HEK293T (cell line): ENCODE results near the gene DPPA4.
"Not testable (repeated sequence)": the region's sequence is repeated elsewhere in the genome, so short reads cannot be mapped to it uniquely, and the experiment has no call there.

ENCODE experiments used
- CTCF ChIA-PET: fragments of 350-600 bp; formaldehyde crosslinking; extraction: SDS; loops from one replicate; lab custom pipeline; 2021; ENCODE audit warnings: antibody characterized with exemption, inconsistent platforms; lab: Yijun Ruan, JAX
- POLR2A ChIA-PET: fragments of 350-600 bp; formaldehyde crosslinking; extraction: SDS; loops from one replicate; lab custom pipeline; 2020; ENCODE audit warnings: antibody characterized with exemption, inconsistent platforms; lab: Yijun Ruan, JAX
- DNase-seq: peaks from one replicate; pipeline ENCODE4 v3.0.0; 2012; ENCODE audit warnings: mixed read lengths; ENCODE audit errors: extremely low spot score
- ARNT ChIP-seq: fragments of 450-650 bp; IDR thresholded peaks from 2 replicates; pipeline ENCODE4 v1.6.1; 2017; ENCODE audit warnings: mild to moderate bottlenecking
- BHLHE40 ChIP-seq: fragments of 450-650 bp; IDR thresholded peaks from 2 replicates; pipeline ENCODE4 v1.6.1; 2016; ENCODE audit warnings: mild to moderate bottlenecking, moderate library complexity, borderline replicate concordance
- CTBP1 ChIP-seq: fragments of 450-650 bp; IDR thresholded peaks from 2 replicates; pipeline ENCODE4 v1.6.1; 2016; ENCODE audit warnings: borderline replicate concordance
- ELF4 ChIP-seq: fragments of 450-650 bp; IDR thresholded peaks from 2 replicates; pipeline ENCODE4 v1.6.1; 2017; ENCODE audit warnings: antibody characterized with exemption
- FOXA1 ChIP-seq: fragments of 450-650 bp; IDR thresholded peaks from 2 replicates; pipeline ENCODE4 v1.6.1; 2016; ENCODE audit warnings: mild to moderate bottlenecking
- FOXK2 ChIP-seq: fragments of 450-650 bp; IDR thresholded peaks from 2 replicates; pipeline ENCODE4 v1.6.1; 2016; ENCODE audit warnings: mild to moderate bottlenecking
- FOXM1 ChIP-seq: fragments of 450-650 bp; IDR thresholded peaks from 2 replicates; pipeline ENCODE4 v1.6.1; 2017; ENCODE audit warnings: mild to moderate bottlenecking, borderline replicate concordance
- HDGF ChIP-seq: fragments of 450-650 bp; IDR thresholded peaks from 2 replicates; pipeline ENCODE4 v1.6.1; 2017; ENCODE audit warnings: antibody characterized with exemption, borderline replicate concordance
- L3MBTL2 ChIP-seq: fragments of 450-650 bp; conservative IDR thresholded peaks from 2 replicates; pipeline ENCODE4 v1.6.1; 2016; ENCODE audit warnings: mild to moderate bottlenecking
- LEF1 ChIP-seq: fragments of 450-650 bp; IDR thresholded peaks from 2 replicates; pipeline ENCODE4 v1.6.1; 2017; ENCODE audit warnings: mild to moderate bottlenecking, borderline replicate concordance
- NFRKB ChIP-seq: fragments of 450-650 bp; IDR thresholded peaks from 2 replicates; pipeline ENCODE4 v1.6.1; 2016; ENCODE audit warnings: mild to moderate bottlenecking, moderate library complexity
- PKNOX1 ChIP-seq: fragments of 450-650 bp; IDR thresholded peaks from 2 replicates; pipeline ENCODE4 v1.6.1; 2016
- SP1 ChIP-seq: fragments of 450-650 bp; IDR thresholded peaks from 2 replicates; pipeline ENCODE4 v1.6.1; 2017
- SUZ12 ChIP-seq: fragments of 450-650 bp; IDR thresholded peaks from 2 replicates; pipeline ENCODE4 v1.6.1; 2016; ENCODE audit warnings: mild to moderate bottlenecking
- TARDBP ChIP-seq: fragments of 450-650 bp; IDR thresholded peaks from 2 replicates; pipeline ENCODE4 v1.6.1; 2016
- ZNF384 ChIP-seq: fragments of 450-650 bp; IDR thresholded peaks from 2 replicates; pipeline ENCODE4 v1.6.1; 2016

DPPA4 gene

GRCh38 chr3:109337393-109337792 lies at the start of gene DPPA4:
Gene DPPA4 (minus strand): TSS chr3:109337546. CDS start chr3:109337517, 29 bp downstream.
- DNase-seq = no peak
- CTCF ChIA-PET = interaction anchor here (0.7 kb wide), 1 partner anchor 130 kb away, joined by 3 read pairs; no protein-coding TSS in a partner anchor
- TF ChIP-seq FOXM1 (no peak), SUZ12 (no peak), HDGF (no peak), L3MBTL2 (no peak), LEF1 (no peak), PKNOX1 (no peak), CTBP1 (no peak), ELF4 (no peak), NFRKB (no peak), ZNF384 (no peak), BHLHE40 (no peak), ARNT (no peak), FOXK2 (no peak)
- POLR2A ChIA-PET = no interaction called here

- DNase-seq = no peak
- CTCF ChIA-PET = no interaction called here
- TF ChIP-seq FOXK2 (no peak), CTBP1 (no peak), SUZ12 (no peak), ZNF384 (no peak), BHLHE40 (no peak), L3MBTL2 (no peak), FOXM1 (no peak), SP1 (no peak), TARDBP (no peak), FOXA1 (no peak), ARNT (no peak), PKNOX1 (no peak), NFRKB (no peak), ELF4 (no peak), LEF1 (no peak), HDGF (no peak)
- POLR2A ChIA-PET = no interaction called here
Measured at GRCh38 chr3:109385442-109386318, 48.3 kb upstream of the DPPA4 start.

- TF ChIP-seq PKNOX1 (no peak), FOXK2 (no peak), CTBP1 (no peak), LEF1 (no peak), ZNF384 (no peak), ELF4 (no peak), FOXA1 (no peak), HDGF (no peak), L3MBTL2 (no peak), FOXM1 (no peak), NFRKB (no peak), TARDBP (no peak), ARNT (no peak), BHLHE40 (no peak), SP1 (no peak), SUZ12 (no peak)
- DNase-seq = no peak
- CTCF ChIA-PET = no interaction called here
- POLR2A ChIA-PET = no interaction called here
Measured at GRCh38 chr3:109384164-109384563, 46.8 kb upstream of the DPPA4 start.

- ChIA-PET POLR2A (no interaction called here), CTCF (no interaction called here)
- DNase-seq = no peak
- TF ChIP-seq ZNF384 = no peak
- peak; percentile 22; the same call in 1 of the 2 replicates for TF ChIP-seq PKNOX1
Measured at GRCh38 chr3:109382588-109382987, 45.2 kb upstream of the DPPA4 start.

GRCh38 chr3:109375975-109376374 lies 38.6 kb upstream of the DPPA4 start:
- no peak for DNase-seq
- ChIA-PET CTCF (no interaction called here), POLR2A (no interaction called here)
- TF ChIP-seq ZNF384 = no peak
- no peak for TF ChIP-seq CTBP1
- TF ChIP-seq ARNT = no peak
- no peak for TF ChIP-seq BHLHE40
- TF ChIP-seq SUZ12 = no peak
- TF ChIP-seq L3MBTL2 = no peak
- TF ChIP-seq FOXM1 = no peak
- no peak for TF ChIP-seq FOXA1
- no peak for TF ChIP-seq NFRKB
- TF ChIP-seq PKNOX1 = no peak
- TF ChIP-seq LEF1 = no peak

GRCh38 chr3:109374434-109374833 lies 37.1 kb upstream of the DPPA4 start:
- CTCF ChIA-PET, DNase-seq, POLR2A ChIA-PET: not testable (repeated sequence)
